Erythroblast (primary cell): Measurements from ENCODE around the gene LMBR1.
"Not testable (repeated sequence)": the region's sequence is repeated elsewhere in the genome, so short reads cannot be mapped to it uniquely, and the experiment has no call there.

ENCODE experiments used
- GATA1 ChIP-seq: IDR thresholded peaks from 2 replicates; pipeline ENCODE4 v1.6.1; 2011; ENCODE audit warnings: low read depth, mild to moderate bottlenecking, control low read depth, low read length, moderate library complexity
- POLR2A ChIP-seq: IDR thresholded peaks from 2 replicates; pipeline ENCODE4 v1.6.1; 2011; ENCODE audit warnings: mild to moderate bottlenecking, low read length

- TF ChIP-seq POLR2A, GATA1: not testable (repeated sequence)
These were observed 32.9 kb downstream of the LMBR1 start for GRCh38 chr7:156860099-156860498.
